ENCODE measurements around the gene FBF1.

The FBF1 gene

GRCh38 chr17:75940727-75941441 is at the start of gene FBF1:
Gene FBF1, minus strand, starts transcription at chr17:75941042. Its CDS starts 2,893 bp downstream, at chr17:75938149.
- in situ Hi-C loops (cut with HindIII; ENCODE audit: low pct_ligation_motif_present, low sequenced_read_pairs), result no loop called here
- peak; percentile 89 for DNase-seq
- Histone ChIP-seq H3K27me3 (replicated peaks) (no peaks in the 10 kb centered on the region), H3K4me3 (ENCODE audit: low read depth, low read length) (peak within 1 kb of the TSS; percentile 80), H3K27ac (peak within 1 kb of the TSS; percentile 46), H3K36me3 (replicated peaks) (peaks cover 2% of the 10 kb centered on the region)
- peak; percentile 5 for TF ChIP-seq CTCF (IDR thresholded peaks at IDR 0.05; ENCODE audit: low read depth, low read length, missing control alignments)

DNA sequence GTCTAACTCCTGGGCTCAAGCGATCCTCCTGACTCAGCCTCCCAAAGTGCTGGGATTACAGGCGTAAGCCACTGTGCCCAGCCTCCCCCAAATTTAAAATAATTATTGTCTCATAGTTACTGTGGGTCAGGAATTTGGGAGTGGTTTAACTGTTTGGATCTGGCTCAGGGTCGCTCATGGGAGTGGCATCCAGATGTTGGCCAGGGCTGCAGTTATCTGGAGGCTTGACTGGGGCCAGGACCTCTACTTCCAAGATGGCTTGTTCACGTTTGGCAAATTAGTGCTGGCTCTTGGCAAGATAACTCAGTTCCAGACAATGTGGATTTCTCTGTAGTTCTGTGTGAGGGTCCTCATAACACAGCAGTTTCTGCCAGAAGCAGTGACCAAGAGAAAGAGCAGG is 46.2 kb upstream of the FBF1 start:
- Histone ChIP-seq H3K36me3 (replicated peaks) (no peaks in the 10 kb centered on the region), H3K4me3 (ENCODE audit: low read depth, low read length) (no peak overlapping the region), H3K27ac (no peak overlapping the region), H3K27me3 (replicated peaks) (no peaks in the 10 kb centered on the region)
- in situ Hi-C loops (cut with HindIII; ENCODE audit: low pct_ligation_motif_present, low sequenced_read_pairs), result no loop called here
- no peak for DNase-seq
- TF ChIP-seq CTCF (IDR thresholded peaks at IDR 0.05; ENCODE audit: low read depth, low read length, missing control alignments), result no peak

GRCh38 chr17:75985986-75986385 is 45.1 kb upstream of the FBF1 start:
- H3K36me3 ChIP-seq (replicated peaks), result no peaks in the 10 kb centered on the region
- no peak for TF ChIP-seq CTCF (IDR thresholded peaks at IDR 0.05; ENCODE audit: low read depth, low read length, missing control alignments)
- no peak overlapping the region for H3K4me3 ChIP-seq (ENCODE audit: low read depth, low read length)
- in situ Hi-C loops (cut with HindIII; ENCODE audit: low pct_ligation_motif_present, low sequenced_read_pairs), result no loop called here
- H3K27me3 ChIP-seq (replicated peaks), result no peaks in the 10 kb centered on the region
- no peak overlapping the region for H3K27ac ChIP-seq
- DNase-seq, result no peak

DNA sequence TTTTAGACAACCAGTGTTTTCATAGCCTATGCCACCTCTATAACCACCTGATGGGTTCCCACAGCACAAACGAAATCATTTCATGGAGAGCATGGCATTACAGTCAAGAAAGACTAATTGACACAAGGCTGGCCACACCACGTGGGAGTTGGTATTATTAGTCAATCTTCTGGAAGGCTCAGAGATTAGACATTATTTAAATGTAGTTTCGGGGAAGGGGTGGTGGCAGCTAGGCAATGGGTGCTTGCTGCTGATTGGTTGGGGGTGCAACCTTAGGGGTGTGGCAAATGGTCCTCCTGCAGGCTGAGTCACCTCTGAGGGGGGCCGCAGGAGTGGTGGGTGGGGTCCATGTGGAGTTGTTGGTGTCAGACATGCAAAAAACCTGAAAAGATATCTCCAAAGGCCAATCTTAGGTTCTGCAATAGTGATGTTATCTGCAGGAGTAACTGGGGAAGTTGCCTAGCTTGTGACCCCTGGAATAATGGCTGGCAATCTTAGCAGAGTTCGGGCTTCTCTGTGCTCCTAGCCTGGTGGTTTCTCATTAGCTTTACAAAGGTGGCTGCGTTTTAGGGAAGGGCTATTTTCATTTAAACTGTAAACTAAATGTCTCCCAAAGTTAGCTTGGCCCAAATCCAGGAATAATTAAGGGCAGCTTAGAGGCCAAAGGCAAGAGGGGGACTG is 42.8 kb upstream of the FBF1 start:
- H3K27ac ChIP-seq, result no peak overlapping the region
- no peak for TF ChIP-seq CTCF (IDR thresholded peaks at IDR 0.05; ENCODE audit: low read depth, low read length, missing control alignments)
- no peak for DNase-seq
- no peak overlapping the region for H3K4me3 ChIP-seq (ENCODE audit: low read depth, low read length)
- in situ Hi-C loops (cut with HindIII; ENCODE audit: low pct_ligation_motif_present, low sequenced_read_pairs), result no loop called here
- no peaks in the 10 kb centered on the region for H3K36me3 ChIP-seq (replicated peaks)
- no peaks in the 10 kb centered on the region for H3K27me3 ChIP-seq (replicated peaks)

DNA sequence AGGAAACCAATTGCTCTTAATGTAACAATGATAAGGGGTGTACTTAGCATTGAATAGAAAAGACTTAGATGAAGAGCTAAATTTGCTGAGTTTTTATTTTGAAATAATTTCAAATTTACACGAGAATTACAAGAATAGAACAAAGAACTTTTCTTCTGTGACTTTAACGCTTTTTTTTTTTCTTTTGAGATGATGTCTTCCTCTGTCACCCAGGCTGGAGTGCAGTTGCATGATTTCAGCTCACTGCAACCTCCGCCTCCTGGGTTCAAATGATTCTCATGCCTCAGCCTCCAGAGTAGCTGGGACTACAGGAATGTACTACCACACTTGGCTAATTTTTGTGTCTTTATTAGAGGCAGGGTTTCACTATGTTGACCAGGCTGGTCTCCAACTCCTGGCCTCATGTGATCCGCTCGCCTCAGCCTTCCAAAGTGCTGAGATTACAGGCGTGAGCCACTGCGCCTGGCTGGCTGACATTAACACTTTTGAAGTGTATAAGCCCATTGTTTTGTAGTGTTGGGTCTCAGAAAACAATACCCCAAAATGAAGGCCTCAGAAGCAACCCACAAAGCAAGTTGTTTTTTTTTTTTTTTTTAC is 40.3 kb upstream of the FBF1 start:
- H3K27me3 ChIP-seq (replicated peaks), result no peaks in the 10 kb centered on the region
- no peaks in the 10 kb centered on the region for H3K36me3 ChIP-seq (replicated peaks)
- in situ Hi-C loops (cut with HindIII; ENCODE audit: low pct_ligation_motif_present, low sequenced_read_pairs), result no loop called here
- no peak for DNase-seq
- no peak overlapping the region for H3K27ac ChIP-seq
- H3K4me3 ChIP-seq (ENCODE audit: low read depth, low read length), result no peak overlapping the region
- no peak for TF ChIP-seq CTCF (IDR thresholded peaks at IDR 0.05; ENCODE audit: low read depth, low read length, missing control alignments)

Measured in brain microvascular endothelial cell (primary cell).